Osteoblast (primary cell): ENCODE measurements around the gene KY. TPM values are rescaled to one million over a fixed set of nuclear protein-coding genes. Genes with fewer than 3 reads are reported as not detected.
"Not testable (repeated sequence)": the region's sequence is repeated elsewhere in the genome, so short reads cannot be mapped to it uniquely, and the experiment has no call there.

Experiments
- DNase-seq: peaks from one replicate; pipeline ENCODE4 v3.0.0; 2011; ENCODE audit warnings: low spot score, mixed read lengths; ENCODE audit not compliant: insufficient read length; ENCODE audit errors: missing footprints
- H2AFZ ChIP-seq: 2 replicates; pipeline ENCODE4 v1.6.0; 2011; ENCODE audit warnings: mild to moderate bottlenecking, low read length
- H3K27ac ChIP-seq: 2 replicates; pipeline ENCODE4 v1.5.1; 2011; ENCODE audit warnings: mild to moderate bottlenecking, low read depth, low read length, moderate library complexity
- H3K27me3 ChIP-seq: 2 replicates; pipeline ENCODE4 v1.6.0; 2012; ENCODE audit warnings: mild to moderate bottlenecking, control low read depth, inconsistent platforms, low read length, moderate library complexity; ENCODE audit not compliant: insufficient read depth
- H3K36me3 ChIP-seq: 2 replicates; pipeline ENCODE4 v1.5.1; 2011; ENCODE audit warnings: mild to moderate bottlenecking, low read length, control low read depth, moderate library complexity; ENCODE audit not compliant: insufficient read depth
- H3K4me1 ChIP-seq: 2 replicates; pipeline ENCODE4 v1.5.1; 2011; ENCODE audit warnings: mild to moderate bottlenecking, low read length, control low read depth, moderate library complexity; ENCODE audit not compliant: insufficient read depth
- H3K4me2 ChIP-seq: 2 replicates; pipeline ENCODE4 v1.6.0; 2011; ENCODE audit warnings: mild to moderate bottlenecking, low read length; ENCODE audit not compliant: insufficient read depth
- H3K4me3 ChIP-seq: fragments of 200-600 bp; sonication (generic); 3 replicates; pipeline ENCODE4 v1.5.1; 2012; ENCODE audit warnings: mild to moderate bottlenecking, low read length, inconsistent platforms; ENCODE audit not compliant: insufficient read depth
- H3K79me2 ChIP-seq: 2 replicates; pipeline ENCODE4 v1.6.0; 2012; ENCODE audit warnings: mild to moderate bottlenecking, low read length, control low read depth, inconsistent platforms; ENCODE audit not compliant: insufficient read depth
- H3K9me3 ChIP-seq: 2 replicates; pipeline ENCODE4 v1.5.1; 2011; ENCODE audit warnings: low read depth, low read length, control low read depth
- H4K20me1 ChIP-seq: 2 replicates; pipeline ENCODE4 v1.6.0; 2012; ENCODE audit warnings: mild to moderate bottlenecking, low read length, control low read depth; ENCODE audit not compliant: insufficient read depth
- CTCF ChIP-seq: IDR thresholded peaks from 2 replicates; pipeline ENCODE4 v1.5.1; 2011; ENCODE audit warnings: mild to moderate bottlenecking, low read depth, low read length, moderate library complexity; ENCODE audit errors: extremely low read depth
- total RNA-seq: library from RNA; depleted of rRNA; stranded (reverse); fragments of >200 nt; gene quantifications from 2 replicates; pipeline ENCODE4 v1.2.3, GENCODE V29; 2012

The KY gene
- total RNA-seq, 1 donor: 3.6 TPM

GRCh38 chr3:134598763-134599545 is 51.9 kb downstream of the KY start:
- no peaks in the 10 kb centered on the region for H3K4me1 ChIP-seq
- DNase-seq: no peak
- H3K27me3 ChIP-seq: peaks cover 4% of the 10 kb centered on the region
- H3K9me3 ChIP-seq: no peaks in the 10 kb centered on the region
- no peak overlapping the region for H2AFZ ChIP-seq
- no peak overlapping the region for H3K27ac ChIP-seq
- no peaks in the 10 kb centered on the region for H3K36me3 ChIP-seq
- no peak overlapping the region for H3K4me3 ChIP-seq
- H3K79me2 ChIP-seq: no peaks in the 10 kb centered on the region
- H3K4me2 ChIP-seq: no peak overlapping the region
- TF ChIP-seq CTCF: no peak
- no peaks in the 10 kb centered on the region for H4K20me1 ChIP-seq

GRCh38 chr3:134597390-134597970 is 53.3 kb downstream of the KY start:
- Histone ChIP-seq H3K4me1 (no peaks in the 10 kb centered on the region), H3K36me3 (no peaks in the 10 kb centered on the region), H3K4me2 (no peak overlapping the region), H3K79me2 (no peaks in the 10 kb centered on the region), H3K27ac (no peak overlapping the region), H3K27me3 (peaks cover 4% of the 10 kb centered on the region), H4K20me1 (no peaks in the 10 kb centered on the region), H3K4me3 (no peak overlapping the region), H2AFZ (no peak overlapping the region), H3K9me3 (no peaks in the 10 kb centered on the region)
- TF ChIP-seq CTCF: no peak
- no peak for DNase-seq

DNA sequence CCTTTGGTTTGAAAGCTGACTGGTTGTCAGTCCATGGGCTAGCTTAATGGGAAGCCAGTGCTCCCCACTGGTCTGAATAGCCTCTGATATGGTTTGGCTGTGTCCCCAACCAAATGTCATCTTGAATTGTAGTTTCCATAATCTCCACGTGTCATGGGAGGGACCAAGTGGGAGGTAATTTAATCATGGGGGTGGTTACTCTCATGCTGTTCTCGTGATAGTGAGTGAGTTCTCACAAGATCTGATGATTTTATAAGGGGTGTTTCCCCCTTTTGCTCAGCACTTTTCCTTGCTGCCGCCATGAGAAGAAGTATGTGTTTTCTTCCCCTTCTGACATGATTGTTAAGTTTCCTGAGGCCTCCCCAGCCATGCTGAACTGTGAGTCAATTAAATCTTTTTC is 55.8 kb downstream of the KY start:
- not testable (repeated sequence) for H4K20me1 ChIP-seq, H3K27ac ChIP-seq, H3K4me2 ChIP-seq, DNase-seq, H2AFZ ChIP-seq, H3K4me3 ChIP-seq, H3K9me3 ChIP-seq, H3K79me2 ChIP-seq, H3K36me3 ChIP-seq, H3K4me1 ChIP-seq, H3K27me3 ChIP-seq

DNA sequence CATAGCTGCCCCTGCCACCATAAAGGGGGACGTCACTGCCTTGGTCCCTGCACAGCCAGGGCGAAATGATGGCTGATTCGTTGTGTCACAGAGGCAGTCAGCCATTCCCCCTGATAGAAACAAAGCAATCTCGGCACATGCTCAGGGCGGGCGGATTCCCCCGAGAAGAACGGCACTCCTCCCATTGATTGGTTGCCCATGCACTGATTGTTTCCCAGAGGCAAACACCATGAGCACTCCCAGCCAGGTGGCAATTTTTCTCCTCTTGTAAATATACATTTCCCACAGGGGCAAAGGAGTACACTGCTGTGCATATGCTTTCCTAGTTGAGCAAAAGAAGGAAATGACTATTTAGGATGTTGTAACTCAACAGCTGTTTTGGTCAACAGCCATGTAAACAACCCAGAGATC is 56.5 kb downstream of the KY start:
- no peak for TF ChIP-seq CTCF
- no peaks in the 10 kb centered on the region for H3K79me2 ChIP-seq
- H3K27ac ChIP-seq: no peak overlapping the region
- H3K4me3 ChIP-seq: no peak overlapping the region
- H3K36me3 ChIP-seq: no peaks in the 10 kb centered on the region
- H3K4me1 ChIP-seq: no peaks in the 10 kb centered on the region
- H4K20me1 ChIP-seq: no peaks in the 10 kb centered on the region
- no peaks in the 10 kb centered on the region for H3K9me3 ChIP-seq
- no peak for DNase-seq
- H3K27me3 ChIP-seq: peaks cover 4% of the 10 kb centered on the region
- no peak overlapping the region for H3K4me2 ChIP-seq
- no peak overlapping the region for H2AFZ ChIP-seq
